ENCODE measurements around the gene PLA2G5.

The PLA2G5 gene

GRCh38 chr1:20141001-20141400 is 71.0 kb downstream of the PLA2G5 start:
- no peak for DNase-seq (ENCODE audit: insufficient read length, low spot score)
- FAIRE-seq, result no peak

GRCh38 chr1:20141466-20141865 is 71.5 kb downstream of the PLA2G5 start:
- DNase-seq (ENCODE audit: insufficient read length, low spot score), result no peak
- no peak for FAIRE-seq

Data from GM19239 (cell line).